ENCODE results near the gene SEPTIN11. TPM values are rescaled to one million over a fixed set of nuclear protein-coding genes. Genes with fewer than 3 reads are reported as not detected.

Gene SEPTIN11
- total and polyA plus RNA-seq, 2 of the 8 experiments (the other 6 are each of a cell fraction or from before 2014, with no cell fraction given), result 32.2 to 110 TPM

DNA sequence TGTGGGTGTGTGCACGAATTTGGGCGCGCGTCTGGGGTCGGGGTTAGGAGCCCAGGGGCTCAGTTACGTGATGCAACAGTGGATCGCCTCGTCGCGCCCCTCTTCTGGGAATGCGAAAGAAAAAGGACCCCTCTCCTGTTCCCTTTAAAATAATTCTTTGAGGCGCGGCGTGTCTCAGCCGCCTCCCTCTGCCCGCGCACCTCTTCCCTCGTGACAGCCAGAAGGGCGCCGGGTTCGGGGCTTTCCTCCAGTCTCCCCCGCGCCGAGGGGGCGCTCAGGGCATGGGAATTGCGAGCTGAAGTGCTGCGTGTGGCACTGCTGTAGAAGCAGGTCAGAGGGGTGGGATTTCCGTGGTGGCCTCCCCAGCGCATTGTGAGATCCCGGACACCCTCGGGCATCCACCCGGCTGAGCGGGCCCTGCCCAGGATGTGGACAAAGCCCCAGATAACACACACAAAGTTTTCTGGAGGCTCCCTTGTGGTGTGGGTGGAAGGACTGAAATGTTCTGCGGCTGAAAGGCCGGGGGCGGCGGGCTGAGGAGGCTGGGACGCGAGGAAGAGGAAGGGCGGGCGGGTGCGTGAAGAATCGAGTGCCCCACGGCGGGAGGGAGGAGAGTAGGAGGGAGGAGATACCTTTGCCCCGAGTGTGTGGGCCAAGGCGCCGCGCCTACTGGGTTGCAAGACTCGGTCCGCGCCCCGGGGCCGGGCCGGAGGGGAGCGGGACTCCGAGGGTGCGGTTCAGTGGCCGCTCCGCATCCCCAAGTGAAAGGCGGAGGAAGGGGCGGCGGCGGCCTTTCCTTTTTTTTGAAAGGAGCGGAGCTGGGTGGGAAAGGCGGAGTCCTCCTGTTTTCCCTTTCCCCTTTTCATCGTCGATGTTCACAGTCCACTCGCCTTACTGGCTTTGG is 752 bp downstream of the SEPTIN11 start (continued):
- peak in 1 of 2 experiments; percentile 30; a peak in 1 of 4 replicates for TF ChIP-seq SIN3A (conservative IDR thresholded peaks at IDR 0.05 in 1 of 2, IDR thresholded peaks at IDR 0.05 in 1 of 2; ENCODE audit: low read depth in 1 of 2, low read length in 2 of 2)
- TF ChIP-seq, protein P1, sequence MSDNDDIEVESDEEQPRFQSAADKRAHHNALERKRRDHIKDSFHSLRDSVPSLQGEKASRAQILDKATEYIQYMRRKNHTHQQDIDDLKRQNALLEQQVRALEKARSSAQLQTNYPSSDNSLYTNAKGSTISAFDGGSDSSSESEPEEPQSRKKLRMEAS (IDR thresholded peaks at IDR 0.05), result no peak
- TF ChIP-seq POU5F1 (IDR thresholded peaks at IDR 0.05; ENCODE audit: low read depth, low read length), result no peak
- peak; percentile 73 for TF ChIP-seq SAP30 (IDR thresholded peaks at IDR 0.05; ENCODE audit: insufficient read depth, insufficient replicate concordance, low read length)
- peak in 1 of 2 experiments; percentile 23; a peak in 1 of 4 replicates for TF ChIP-seq RAD21 (IDR thresholded peaks at IDR 0.05 in 1 of 2, conservative IDR thresholded peaks at IDR 0.05 in 1 of 2; ENCODE audit: low read depth in 2 of 2, low read length in 2 of 2)
- no peak for TF ChIP-seq TBP (IDR thresholded peaks at IDR 0.05; ENCODE audit: low read depth, low read length)
- TF ChIP-seq, protein P2, sequence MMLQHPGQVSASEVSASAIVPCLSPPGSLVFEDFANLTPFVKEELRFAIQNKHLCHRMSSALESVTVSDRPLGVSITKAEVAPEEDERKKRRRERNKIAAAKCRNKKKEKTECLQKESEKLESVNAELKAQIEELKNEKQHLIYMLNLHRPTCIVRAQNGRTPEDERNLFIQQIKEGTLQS (IDR thresholded peaks at IDR 0.05; ENCODE audit: insufficient read depth, low read depth, low read length), result no peak
- TF ChIP-seq POLR2A (IDR thresholded peaks at IDR 0.05; ENCODE audit: control extremely low read depth in 1 of 2, low read depth in 2 of 2, low read length in 2 of 2), result peak in 1 of 2 experiments; percentile 27; a peak in 1 of 3 replicates
- TF ChIP-seq TEAD4 (IDR thresholded peaks at IDR 0.05; ENCODE audit: low read depth, low read length), result no peak
- TF ChIP-seq BCL11A (IDR thresholded peaks at IDR 0.05; ENCODE audit: low read depth in 2 of 2, low read length in 2 of 2), result no peak
- peak; percentile 18; the same call in 1 of the 2 replicates for TF ChIP-seq PHF8 (conservative IDR thresholded peaks at IDR 0.05; ENCODE audit: low read depth, low read length)
- TF ChIP-seq CHD1 (IDR thresholded peaks at IDR 0.05; ENCODE audit: low read depth, low read length), result no peak
- TF ChIP-seq JUN (IDR thresholded peaks at IDR 0.05; ENCODE audit: low read depth, low read length), result no peak
- TF ChIP-seq CTBP2 (IDR thresholded peaks at IDR 0.05; ENCODE audit: borderline replicate concordance, insufficient read depth, insufficient read length, low read length), result no peak
- TF ChIP-seq SUZ12 (IDR thresholded peaks at IDR 0.05; ENCODE audit: low read length), result 0 out of 2 replicates have a peak, but pooled peaks have one; percentile 28
- TF ChIP-seq RNF2 (IDR thresholded peaks at IDR 0.05; ENCODE audit: borderline replicate concordance, low read depth, low read length, missing control alignments, poor library complexity, severe bottlenecking), result peak; percentile 21
